KMS-11 (cell line): ENCODE data around the gene SLC25A33.
"Not testable (repeated sequence)": the region's sequence is repeated elsewhere in the genome, so short reads cannot be mapped to it uniquely, and the experiment has no call there.

Experiments used
- H2AFZ ChIP-seq: fragments of 200-600 bp; sonication (generic); 2 replicates; pipeline ENCODE4 v1.6.1; 2016; ENCODE audit warnings: antibody characterized with exemption, mixed run types, low read depth
- H3K27ac ChIP-seq: fragments of 200-600 bp; sonication (generic); 2 replicates; pipeline ENCODE4 v1.6.1; 2016; ENCODE audit warnings: mild to moderate bottlenecking, mixed run types
- H3K27me3 ChIP-seq: fragments of 200-600 bp; sonication (generic); 2 replicates; pipeline ENCODE4 v1.6.1; 2017; ENCODE audit warnings: mild to moderate bottlenecking, low read depth, mixed run types, moderate library complexity; ENCODE audit not compliant: insufficient read depth
- H3K36me3 ChIP-seq: fragments of 200-600 bp; sonication (generic); 2 replicates; pipeline ENCODE4 v1.6.1; 2017; ENCODE audit warnings: mild to moderate bottlenecking, mixed run types; ENCODE audit not compliant: insufficient read depth
- H3K4me1 ChIP-seq: fragments of 200-600 bp; sonication (generic); 2 replicates; pipeline ENCODE4 v1.6.1; 2016; ENCODE audit warnings: mild to moderate bottlenecking, low read depth, mixed run types; ENCODE audit not compliant: poor library complexity, severe bottlenecking
- H3K4me2 ChIP-seq: fragments of 200-600 bp; sonication (generic); 2 replicates; pipeline ENCODE4 v1.7.0; 2016; ENCODE audit warnings: mild to moderate bottlenecking, mixed run types
- H3K4me3 ChIP-seq: fragments of 200-600 bp; sonication (generic); IDR thresholded peaks from 2 replicates; pipeline ENCODE4 v1.6.1; 2017; ENCODE audit warnings: low read depth, low read length, mixed read lengths; ENCODE audit not compliant: insufficient read depth
- H3K79me2 ChIP-seq: fragments of 200-600 bp; sonication (generic); 2 replicates; pipeline ENCODE4 v1.6.1; 2016; ENCODE audit warnings: low read depth, mixed run types; ENCODE audit not compliant: insufficient read depth
- H3K9ac ChIP-seq: fragments of 200-600 bp; sonication (generic); 2 replicates; pipeline ENCODE4 v1.6.1; 2016; ENCODE audit warnings: mild to moderate bottlenecking, mixed run types
- H4K20me1 ChIP-seq: fragments of 200-600 bp; sonication (generic); 2 replicates; pipeline ENCODE4 v1.6.1; 2016; ENCODE audit warnings: mild to moderate bottlenecking, mixed run types; ENCODE audit not compliant: insufficient read depth
- TF ChIP-seq, protein P1 (sequence below): fragments of 200-600 bp; sonication (generic); conservative IDR thresholded peaks from 2 replicates; pipeline ENCODE4 v1.6.1; 2017; ENCODE audit warnings: low read depth, mild to moderate bottlenecking, antibody characterized with exemption, low read length, moderate library complexity, mixed read lengths

Gene SLC25A33

DNA sequence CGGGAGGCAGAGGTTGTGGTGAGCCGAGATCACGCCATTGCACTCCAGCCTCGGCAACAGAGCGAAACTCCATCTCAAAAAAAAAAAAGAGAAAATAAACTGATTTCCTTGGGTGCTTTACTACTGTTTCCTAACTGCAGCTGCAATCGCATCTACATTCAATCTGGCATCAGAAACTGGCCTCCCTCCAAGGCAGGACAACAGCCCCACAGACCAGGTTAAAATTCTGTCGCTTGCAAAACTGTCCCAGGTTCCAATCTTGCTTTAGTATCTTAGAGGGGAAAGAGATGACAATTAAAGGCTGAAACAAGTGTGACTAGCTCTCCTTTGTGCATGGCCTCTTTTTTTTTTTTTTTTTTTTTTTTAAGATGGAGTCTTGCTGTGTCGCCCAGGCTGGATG is 32.4 kb upstream of the SLC25A33 start:
- no peak overlapping the region for H3K27ac ChIP-seq
- no peaks in the 10 kb centered on the region for H3K36me3 ChIP-seq
- H2AFZ ChIP-seq, result no peak overlapping the region
- no peak overlapping the region for H3K9ac ChIP-seq
- H3K4me1 ChIP-seq, result no peaks in the 10 kb centered on the region
- no peaks in the 10 kb centered on the region for H3K79me2 ChIP-seq
- H4K20me1 ChIP-seq, result no peaks in the 10 kb centered on the region
- no peak overlapping the region for H3K4me3 ChIP-seq
- no peak overlapping the region for H3K4me2 ChIP-seq
- no peaks in the 10 kb centered on the region for H3K27me3 ChIP-seq
- TF ChIP-seq, protein P1, sequence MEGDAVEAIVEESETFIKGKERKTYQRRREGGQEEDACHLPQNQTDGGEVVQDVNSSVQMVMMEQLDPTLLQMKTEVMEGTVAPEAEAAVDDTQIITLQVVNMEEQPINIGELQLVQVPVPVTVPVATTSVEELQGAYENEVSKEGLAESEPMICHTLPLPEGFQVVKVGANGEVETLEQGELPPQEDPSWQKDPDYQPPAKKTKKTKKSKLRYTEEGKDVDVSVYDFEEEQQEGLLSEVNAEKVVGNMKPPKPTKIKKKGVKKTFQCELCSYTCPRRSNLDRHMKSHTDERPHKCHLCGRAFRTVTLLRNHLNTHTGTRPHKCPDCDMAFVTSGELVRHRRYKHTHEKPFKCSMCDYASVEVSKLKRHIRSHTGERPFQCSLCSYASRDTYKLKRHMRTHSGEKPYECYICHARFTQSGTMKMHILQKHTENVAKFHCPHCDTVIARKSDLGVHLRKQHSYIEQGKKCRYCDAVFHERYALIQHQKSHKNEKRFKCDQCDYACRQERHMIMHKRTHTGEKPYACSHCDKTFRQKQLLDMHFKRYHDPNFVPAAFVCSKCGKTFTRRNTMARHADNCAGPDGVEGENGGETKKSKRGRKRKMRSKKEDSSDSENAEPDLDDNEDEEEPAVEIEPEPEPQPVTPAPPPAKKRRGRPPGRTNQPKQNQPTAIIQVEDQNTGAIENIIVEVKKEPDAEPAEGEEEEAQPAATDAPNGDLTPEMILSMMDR, result no peak

DNA sequence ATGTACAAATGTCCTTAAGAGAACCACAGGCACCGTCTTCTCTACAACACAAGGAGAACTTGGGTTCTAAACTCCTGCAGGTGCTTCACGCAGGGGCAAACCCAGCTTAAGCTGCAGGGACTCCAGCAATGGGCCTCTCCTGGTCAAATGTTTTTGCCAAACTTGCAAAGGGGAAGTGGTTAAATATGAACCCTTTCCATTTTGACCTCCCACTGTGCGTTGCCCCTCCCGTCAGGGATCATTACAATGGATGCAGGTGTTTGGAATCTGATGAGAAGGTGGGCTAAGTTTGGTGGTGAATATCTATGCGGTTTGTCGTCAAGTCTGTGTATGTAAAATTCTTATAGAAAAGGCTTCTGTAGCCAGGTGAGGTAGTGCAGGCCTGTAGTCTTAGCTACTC is 29.1 kb upstream of the SLC25A33 start:
- TF ChIP-seq, protein P1, result no peak
- no peak overlapping the region for H2AFZ ChIP-seq
- H3K4me1 ChIP-seq, result no peaks in the 10 kb centered on the region
- H3K27me3 ChIP-seq, result no peaks in the 10 kb centered on the region
- H3K9ac ChIP-seq, result no peak overlapping the region
- no peak overlapping the region for H3K27ac ChIP-seq
- H3K79me2 ChIP-seq, result no peaks in the 10 kb centered on the region
- H3K4me3 ChIP-seq, result no peak overlapping the region
- no peak overlapping the region for H3K4me2 ChIP-seq
- H4K20me1 ChIP-seq, result no peaks in the 10 kb centered on the region
- no peaks in the 10 kb centered on the region for H3K36me3 ChIP-seq

DNA sequence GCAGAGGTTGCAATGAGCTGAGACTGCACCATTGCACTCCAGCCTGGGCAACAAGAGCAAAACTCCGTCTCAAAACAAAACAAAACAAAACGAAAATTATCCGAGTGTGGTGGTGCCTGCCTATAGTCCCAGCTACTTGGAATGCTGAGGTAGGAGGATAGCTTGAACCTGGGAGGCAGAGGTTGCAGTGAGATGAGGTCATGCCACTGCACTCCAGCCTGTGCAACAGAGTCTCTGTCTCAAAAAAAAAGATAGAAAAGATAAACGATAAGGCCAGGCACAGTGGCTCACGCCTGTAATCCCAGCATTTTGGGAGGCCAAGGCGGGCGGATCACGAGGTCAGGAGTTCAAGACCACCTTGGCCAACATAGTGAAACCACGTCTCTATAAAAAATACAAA is 23.7 kb upstream of the SLC25A33 start:
- H3K79me2 ChIP-seq, H3K4me3 ChIP-seq, H3K27ac ChIP-seq, H4K20me1 ChIP-seq, H3K9ac ChIP-seq, H2AFZ ChIP-seq, H3K27me3 ChIP-seq, H3K4me2 ChIP-seq, H3K36me3 ChIP-seq: not testable (repeated sequence)
- peaks cover 11% of the 10 kb centered on the region for H3K4me1 ChIP-seq

DNA sequence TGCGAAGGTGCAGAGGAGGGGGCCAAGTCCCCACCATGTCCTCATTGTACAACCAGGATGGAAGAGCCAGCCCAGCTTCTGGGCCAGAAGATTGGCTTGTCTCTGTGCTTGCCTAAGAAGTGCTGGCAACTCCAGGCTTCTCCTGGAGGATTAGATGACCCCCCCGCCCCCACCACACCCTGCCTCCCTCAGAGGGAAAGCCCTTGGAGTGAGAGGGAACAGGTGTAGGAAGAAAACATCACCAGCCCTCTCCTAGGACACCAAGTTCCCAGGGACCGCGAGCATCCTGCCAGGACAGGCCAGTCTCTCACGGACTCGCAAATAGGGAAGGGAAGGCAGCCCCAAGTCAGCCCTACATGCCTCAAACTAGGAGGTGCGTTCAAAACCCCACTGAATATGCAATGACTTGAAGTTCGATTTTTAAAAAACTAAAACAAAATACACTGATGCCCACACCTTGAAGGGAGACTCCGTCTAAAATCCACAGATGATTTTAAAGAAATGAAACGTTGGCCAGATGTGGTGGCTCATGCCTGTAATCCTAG is 20.7 kb upstream of the SLC25A33 start:
- TF ChIP-seq, protein P1, result no peak
- H4K20me1 ChIP-seq, result no peaks in the 10 kb centered on the region
- no peaks in the 10 kb centered on the region for H3K36me3 ChIP-seq
- H3K4me2 ChIP-seq, result no peak overlapping the region
- H3K79me2 ChIP-seq, result no peaks in the 10 kb centered on the region
- no peak overlapping the region for H3K4me3 ChIP-seq
- H2AFZ ChIP-seq, result no peak overlapping the region
- H3K9ac ChIP-seq, result no peak overlapping the region
- no peaks in the 10 kb centered on the region for H3K27me3 ChIP-seq
- H3K4me1 ChIP-seq, result peaks cover 11% of the 10 kb centered on the region
- H3K27ac ChIP-seq, result no peak overlapping the region

DNA sequence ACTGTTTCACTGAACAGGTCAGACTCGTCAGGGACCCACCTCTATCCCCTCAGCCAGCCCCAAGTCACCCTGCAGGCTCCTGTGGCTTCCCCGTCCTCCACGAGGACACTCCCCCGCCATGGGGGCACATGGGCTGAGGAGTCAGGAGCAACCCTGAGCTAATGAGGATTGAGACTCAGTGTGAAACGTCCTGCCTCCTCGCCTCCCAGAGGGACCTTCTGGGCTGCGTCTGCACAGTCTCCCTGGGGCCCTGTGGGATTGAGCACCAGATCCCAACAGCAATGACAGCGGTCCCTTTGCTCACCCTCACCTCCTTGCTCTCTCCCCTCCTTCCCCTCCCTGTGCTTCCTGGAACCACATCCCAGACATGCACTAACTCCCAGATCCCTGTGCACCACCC is 18.9 kb upstream of the SLC25A33 start:
- H3K9ac ChIP-seq, result no peak overlapping the region
- no peak overlapping the region for H2AFZ ChIP-seq
- H3K4me2 ChIP-seq, result no peak overlapping the region

More for the DNA sequence above, 18.9 kb upstream of the SLC25A33 start:
- H3K27me3 ChIP-seq, result no peaks in the 10 kb centered on the region
- no peaks in the 10 kb centered on the region for H3K79me2 ChIP-seq
- H3K4me1 ChIP-seq, result peaks cover 11% of the 10 kb centered on the region
- H3K27ac ChIP-seq, result no peak overlapping the region
- TF ChIP-seq, protein P1, result no peak
- H4K20me1 ChIP-seq, result no peaks in the 10 kb centered on the region
- H3K4me3 ChIP-seq, result no peak overlapping the region
- no peaks in the 10 kb centered on the region for H3K36me3 ChIP-seq
